ENCODE data around the gene ISOC2. TPM values are rescaled to one million over a fixed set of nuclear protein-coding genes. Genes with fewer than 3 reads are reported as not detected.

The ISOC2 gene
- total and polyA plus RNA-seq, 9 of the 15 experiments (the other 6 are each of a cell fraction or from before 2014, with no cell fraction given), result 1.2 to 229 (median 58.3) TPM

DNA sequence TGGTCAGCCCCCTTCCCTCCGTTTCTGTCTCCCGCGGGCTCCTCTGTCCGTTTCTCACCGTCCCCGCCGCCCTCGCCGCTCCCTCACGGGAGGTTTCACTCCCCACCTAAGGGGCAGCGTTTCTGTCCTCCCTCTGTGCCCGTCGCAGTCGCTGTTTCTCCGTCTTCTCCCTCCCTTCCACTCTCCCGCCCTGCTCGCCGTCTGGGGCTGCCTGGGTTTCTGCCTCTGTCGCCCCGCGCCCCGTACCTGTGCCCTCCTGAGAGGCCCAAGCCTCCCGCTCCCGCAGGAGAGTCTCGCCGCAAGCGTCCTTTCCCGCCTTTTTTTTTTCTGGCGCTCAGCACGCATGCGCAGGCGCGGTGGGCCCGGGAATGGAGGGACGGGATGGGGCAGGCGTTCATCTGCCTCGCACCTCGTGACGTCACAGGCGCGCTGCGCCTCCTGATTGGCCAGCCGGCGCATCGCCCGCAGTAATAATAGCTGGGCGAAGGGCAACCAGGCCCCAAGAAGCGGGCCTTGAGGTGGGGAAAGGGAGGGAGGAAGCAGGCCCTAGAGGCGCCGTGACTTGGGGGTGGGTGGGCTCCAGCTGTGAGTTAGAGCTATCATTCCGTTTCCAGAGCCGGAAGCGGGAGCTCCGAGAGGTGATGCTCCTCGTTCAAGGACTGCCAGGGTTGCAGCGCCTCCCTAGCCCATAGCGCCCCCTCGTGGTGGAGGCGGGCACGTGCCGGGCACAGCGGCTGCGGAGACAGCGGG is 42.2 kb upstream of the ISOC2 start (continued):
- TF ChIP-seq NEUROD1 (IDR thresholded peaks at IDR 0.05; ENCODE audit: borderline replicate concordance, low read depth, low read length, partially characterized antibody) (no peak), ZNF175 (CRISPR knock-in tag; IDR thresholded peaks at IDR 0.05; ENCODE audit: low read depth) (peak; percentile 68), SREBF1 (IDR thresholded peaks at IDR 0.05; ENCODE audit: borderline replicate concordance, low read depth, low read length) (no peak), RNF2 (IDR thresholded peaks at IDR 0.05) (peak; percentile 87; the same call in 1 of the 2 replicates), ARNT (IDR thresholded peaks at IDR 0.05) (peak in 1 of 2 experiments; percentile 69; a peak in 2 of 4 replicates), ZNF282 (CRISPR knock-in tag; IDR thresholded peaks at IDR 0.05) (peak; percentile 96), FOS (IDR thresholded peaks at IDR 0.05; ENCODE audit: extremely low read depth, insufficient read length) (peak; percentile 85), SMAD4 (CRISPR knock-in tag; conservative IDR thresholded peaks at IDR 0.05) (peak; percentile 35; the same call in 1 of the 2 replicates), CBFB (CRISPR knock-in tag; IDR thresholded peaks at IDR 0.05) (peak; percentile 96), BMI1 (IDR thresholded peaks at IDR 0.05; ENCODE audit: low read length) (no peak), HDAC8 (tag; IDR thresholded peaks at IDR 0.05) (peak; percentile 81), HDAC3 (IDR thresholded peaks at IDR 0.05; ENCODE audit: borderline replicate concordance, partially characterized antibody) (no peak), KLF13 (tag; IDR thresholded peaks at IDR 0.05; ENCODE audit: borderline replicate concordance, low read depth) (no peak), ZKSCAN3 (CRISPR knock-in tag; IDR thresholded peaks at IDR 0.05) (no peak), ZNF197 (CRISPR knock-in tag; IDR thresholded peaks at IDR 0.05; ENCODE audit: low read depth) (no peak)
- TF ChIP-seq, protein P1, sequence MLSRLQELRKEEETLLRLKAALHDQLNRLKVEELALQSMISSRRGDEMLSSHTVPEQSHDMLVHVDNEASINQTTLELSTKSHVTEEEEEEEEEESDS (CRISPR knock-in tag; IDR thresholded peaks at IDR 0.05), result no peak
- TF ChIP-seq, protein P2, sequence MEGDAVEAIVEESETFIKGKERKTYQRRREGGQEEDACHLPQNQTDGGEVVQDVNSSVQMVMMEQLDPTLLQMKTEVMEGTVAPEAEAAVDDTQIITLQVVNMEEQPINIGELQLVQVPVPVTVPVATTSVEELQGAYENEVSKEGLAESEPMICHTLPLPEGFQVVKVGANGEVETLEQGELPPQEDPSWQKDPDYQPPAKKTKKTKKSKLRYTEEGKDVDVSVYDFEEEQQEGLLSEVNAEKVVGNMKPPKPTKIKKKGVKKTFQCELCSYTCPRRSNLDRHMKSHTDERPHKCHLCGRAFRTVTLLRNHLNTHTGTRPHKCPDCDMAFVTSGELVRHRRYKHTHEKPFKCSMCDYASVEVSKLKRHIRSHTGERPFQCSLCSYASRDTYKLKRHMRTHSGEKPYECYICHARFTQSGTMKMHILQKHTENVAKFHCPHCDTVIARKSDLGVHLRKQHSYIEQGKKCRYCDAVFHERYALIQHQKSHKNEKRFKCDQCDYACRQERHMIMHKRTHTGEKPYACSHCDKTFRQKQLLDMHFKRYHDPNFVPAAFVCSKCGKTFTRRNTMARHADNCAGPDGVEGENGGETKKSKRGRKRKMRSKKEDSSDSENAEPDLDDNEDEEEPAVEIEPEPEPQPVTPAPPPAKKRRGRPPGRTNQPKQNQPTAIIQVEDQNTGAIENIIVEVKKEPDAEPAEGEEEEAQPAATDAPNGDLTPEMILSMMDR (IDR thresholded peaks at IDR 0.05 in 2 of 3, conservative IDR thresholded peaks at IDR 0.05 in 1 of 3; ENCODE audit: insufficient read depth in 2 of 3, low read depth in 1 of 3, low read length in 3 of 3), result peak; percentile 91 to 95 (median 95)
- TF ChIP-seq, protein P3, sequence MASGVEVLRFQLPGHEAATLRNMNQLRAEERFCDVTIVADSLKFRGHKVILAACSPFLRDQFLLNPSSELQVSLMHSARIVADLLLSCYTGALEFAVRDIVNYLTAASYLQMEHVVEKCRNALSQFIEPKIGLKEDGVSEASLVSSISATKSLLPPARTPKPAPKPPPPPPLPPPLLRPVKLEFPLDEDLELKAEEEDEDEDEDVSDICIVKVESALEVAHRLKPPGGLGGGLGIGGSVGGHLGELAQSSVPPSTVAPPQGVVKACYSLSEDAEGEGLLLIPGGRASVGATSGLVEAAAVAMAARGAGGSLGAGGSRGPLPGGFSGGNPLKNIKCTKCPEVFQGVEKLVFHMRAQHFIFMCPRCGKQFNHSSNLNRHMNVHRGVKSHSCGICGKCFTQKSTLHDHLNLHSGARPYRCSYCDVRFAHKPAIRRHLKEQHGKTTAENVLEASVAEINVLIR (CRISPR knock-in tag; IDR thresholded peaks at IDR 0.05), result peak; percentile 96
- TF ChIP-seq, protein P4, sequence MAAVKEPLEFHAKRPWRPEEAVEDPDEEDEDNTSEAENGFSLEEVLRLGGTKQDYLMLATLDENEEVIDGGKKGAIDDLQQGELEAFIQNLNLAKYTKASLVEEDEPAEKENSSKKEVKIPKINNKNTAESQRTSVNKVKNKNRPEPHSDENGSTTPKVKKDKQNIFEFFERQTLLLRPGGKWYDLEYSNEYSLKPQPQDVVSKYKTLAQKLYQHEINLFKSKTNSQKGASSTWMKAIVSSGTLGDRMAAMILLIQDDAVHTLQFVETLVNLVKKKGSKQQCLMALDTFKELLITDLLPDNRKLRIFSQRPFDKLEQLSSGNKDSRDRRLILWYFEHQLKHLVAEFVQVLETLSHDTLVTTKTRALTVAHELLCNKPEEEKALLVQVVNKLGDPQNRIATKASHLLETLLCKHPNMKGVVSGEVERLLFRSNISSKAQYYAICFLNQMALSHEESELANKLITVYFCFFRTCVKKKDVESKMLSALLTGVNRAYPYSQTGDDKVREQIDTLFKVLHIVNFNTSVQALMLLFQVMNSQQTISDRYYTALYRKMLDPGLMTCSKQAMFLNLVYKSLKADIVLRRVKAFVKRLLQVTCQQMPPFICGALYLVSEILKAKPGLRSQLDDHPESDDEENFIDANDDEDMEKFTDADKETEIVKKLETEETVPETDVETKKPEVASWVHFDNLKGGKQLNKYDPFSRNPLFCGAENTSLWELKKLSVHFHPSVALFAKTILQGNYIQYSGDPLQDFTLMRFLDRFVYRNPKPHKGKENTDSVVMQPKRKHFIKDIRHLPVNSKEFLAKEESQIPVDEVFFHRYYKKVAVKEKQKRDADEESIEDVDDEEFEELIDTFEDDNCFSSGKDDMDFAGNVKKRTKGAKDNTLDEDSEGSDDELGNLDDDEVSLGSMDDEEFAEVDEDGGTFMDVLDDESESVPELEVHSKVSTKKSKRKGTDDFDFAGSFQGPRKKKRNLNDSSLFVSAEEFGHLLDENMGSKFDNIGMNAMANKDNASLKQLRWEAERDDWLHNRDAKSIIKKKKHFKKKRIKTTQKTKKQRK (IDR thresholded peaks at IDR 0.05; ENCODE audit: borderline replicate concordance, low read depth, low read length), result no peak
